H9 (cell line): ENCODE data around the gene LNPK. TPM values are rescaled to one million over a fixed set of nuclear protein-coding genes. Genes with fewer than 3 reads are reported as not detected.

Source experiments
- DNase-seq: peaks from one replicate; pipeline ENCODE4 v3.0.0-alpha.2; 2017
- H2AFZ ChIP-seq: one replicate; pipeline ENCODE4 v1.6.1; 2013; ENCODE audit warnings: mild to moderate bottlenecking, low read length, control low read depth, moderate library complexity
- H2AK5ac ChIP-seq: 2 replicates; pipeline ENCODE4 v1.6.1; 2013; ENCODE audit warnings: low read length, control low read depth, mixed read lengths; ENCODE audit not compliant: insufficient read length
- H2BK120ac ChIP-seq: one replicate; pipeline ENCODE4 v1.6.1; 2013; ENCODE audit warnings: low read depth, mild to moderate bottlenecking, low read length, control low read depth, inconsistent platforms; ENCODE audit not compliant: poor library complexity, severe bottlenecking
- H2BK12ac ChIP-seq: 2 replicates; pipeline ENCODE4 v1.6.1; 2013; ENCODE audit warnings: low read length, control low read depth, mixed read lengths, low read depth; ENCODE audit not compliant: insufficient read length
- H2BK15ac ChIP-seq: 2 replicates; pipeline ENCODE4 v1.6.1; 2013; ENCODE audit warnings: low read depth, low read length, control low read depth
- H2BK20ac ChIP-seq: one replicate; pipeline ENCODE4 v1.6.1; 2013; ENCODE audit warnings: low read depth, mild to moderate bottlenecking, low read length, control low read depth, inconsistent platforms; ENCODE audit not compliant: poor library complexity, severe bottlenecking
- H2BK5ac ChIP-seq: 2 replicates; pipeline ENCODE4 v1.6.1; 2013; ENCODE audit warnings: low read length, control low read depth, mixed read lengths; ENCODE audit not compliant: insufficient read length
- H3K14ac ChIP-seq: 2 replicates; pipeline ENCODE4 v1.6.1; 2013; ENCODE audit warnings: low read length, control low read depth; ENCODE audit not compliant: insufficient read depth
- H3K18ac ChIP-seq: 2 replicates; pipeline ENCODE4 v1.6.1; 2013; ENCODE audit warnings: low read depth, mild to moderate bottlenecking, mixed read lengths, low read length, control low read depth; ENCODE audit not compliant: insufficient read length
- H3K23ac ChIP-seq: 2 replicates; pipeline ENCODE4 v1.6.1; 2013; ENCODE audit warnings: low read length, control low read depth, mixed read lengths, low read depth; ENCODE audit not compliant: insufficient read length
- H3K23me2 ChIP-seq: 2 replicates; pipeline ENCODE4 v1.6.1; 2013; ENCODE audit warnings: low read depth, mild to moderate bottlenecking, mixed read lengths, low read length, control low read depth; ENCODE audit not compliant: insufficient read length, poor library complexity, severe bottlenecking
- H3K27ac ChIP-seq: 2 replicates; pipeline ENCODE4 v1.5.1; 2013; ENCODE audit warnings: low read length, control low read depth, mixed read lengths, low read depth; ENCODE audit not compliant: insufficient read length
- H3K27me3 ChIP-seq: 2 replicates; pipeline ENCODE4 v1.6.1; 2013; ENCODE audit warnings: low read length, control low read depth, inconsistent platforms; ENCODE audit not compliant: insufficient read depth
- H3K4ac ChIP-seq: 2 replicates; pipeline ENCODE4 v1.6.1; 2013; ENCODE audit warnings: low read depth, mild to moderate bottlenecking, control low read depth, inconsistent platforms, low read length, moderate library complexity
- H3K4me1 ChIP-seq: 2 replicates; pipeline ENCODE4 v1.6.1; 2013; ENCODE audit warnings: low read length, control low read depth, inconsistent platforms; ENCODE audit not compliant: insufficient read depth
- H3K4me2 ChIP-seq: 2 replicates; pipeline ENCODE4 v1.6.1; 2013; ENCODE audit warnings: low read length, control low read depth, mixed read lengths; ENCODE audit not compliant: insufficient read length, insufficient read depth
- H3K56ac ChIP-seq: 2 replicates; pipeline ENCODE4 v1.6.1; 2013; ENCODE audit warnings: low read depth, mild to moderate bottlenecking, mixed read lengths, low read length, control low read depth; ENCODE audit not compliant: insufficient read length
- H3K79me1 ChIP-seq: 2 replicates; pipeline ENCODE4 v1.6.1; 2013; ENCODE audit warnings: low read depth, mild to moderate bottlenecking, moderate library complexity, low read length, control low read depth, inconsistent platforms; ENCODE audit not compliant: insufficient read depth, poor library complexity, severe bottlenecking
- H3K79me2 ChIP-seq: 2 replicates; pipeline ENCODE4 v1.6.1; 2013; ENCODE audit warnings: low read length, control low read depth, inconsistent platforms; ENCODE audit not compliant: insufficient read depth
- H3K9ac ChIP-seq: 2 replicates; pipeline ENCODE4 v1.6.1; 2013; ENCODE audit warnings: low read length, control low read depth, mixed read lengths; ENCODE audit not compliant: insufficient read length; ENCODE audit errors: extremely low read depth
- H3K9me3 ChIP-seq: one replicate; pipeline ENCODE4 v1.6.1; 2013; ENCODE audit warnings: low read depth, low read length, inconsistent platforms; ENCODE audit not compliant: control insufficient read depth
- H3T11ph ChIP-seq: one replicate; pipeline ENCODE4 v1.6.1; 2013; ENCODE audit warnings: mild to moderate bottlenecking, low read length, control low read depth, inconsistent platforms
- H4K20me1 ChIP-seq: one replicate; pipeline ENCODE4 v1.6.1; 2013; ENCODE audit not compliant: control insufficient read depth, insufficient read length, insufficient read depth
- H4K5ac ChIP-seq: 2 replicates; pipeline ENCODE4 v1.6.1; 2013; ENCODE audit warnings: low read depth, mild to moderate bottlenecking, mixed read lengths, low read length, control low read depth; ENCODE audit not compliant: insufficient read length
- H4K8ac ChIP-seq: replicated peaks from 2 replicates; pipeline ENCODE4 v1.6.1; 2013; ENCODE audit warnings: low read length, control low read depth, mixed read lengths, low read depth; ENCODE audit not compliant: insufficient read length
- H4K91ac ChIP-seq: 2 replicates; pipeline ENCODE4 v1.6.1; 2013; ENCODE audit warnings: low read depth, mild to moderate bottlenecking, moderate library complexity, mixed read lengths, low read length, control low read depth; ENCODE audit not compliant: insufficient read length
- H3K27ac Mint-ChIP-seq, 3 experiments: 2 replicates in 2 of 3; 3 replicates in 1 of 3; pipeline ENCODE4 v1.8.0; 2020 to 2021; ENCODE audit warnings: mixed read lengths in 3 of 3, mild to moderate bottlenecking in 1 of 3, moderate library complexity in 1 of 3
- H3K27me3 Mint-ChIP-seq: 2 replicates; pipeline ENCODE4 v1.8.0; 2021; ENCODE audit warnings: low read depth, mild to moderate bottlenecking, moderate library complexity, mixed read lengths
- H3K36me3 Mint-ChIP-seq, 3 experiments: 2 replicates in 2 of 3; 3 replicates in 1 of 3; pipeline ENCODE4 v1.8.0; 2020 to 2021; ENCODE audit warnings: low read depth in 3 of 3, mixed read lengths in 3 of 3; ENCODE audit not compliant: insufficient read depth in 1 of 3
- H3K4me1 Mint-ChIP-seq, 2 experiments: 2 replicates each; pipeline ENCODE4 v1.8.0; 2020; ENCODE audit warnings: mixed read lengths in 2 of 2
- H3K4me3 Mint-ChIP-seq, 2 experiments: 2 replicates in 1 of 2; 3 replicates in 1 of 2; pipeline ENCODE4 v1.8.0; 2020 to 2021; ENCODE audit warnings: mild to moderate bottlenecking in 2 of 2, mixed read lengths in 2 of 2, moderate library complexity in 1 of 2
- H3K9me3 Mint-ChIP-seq, 2 experiments: 2 replicates in 1 of 2; 3 replicates in 1 of 2; pipeline ENCODE4 v1.8.0; 2020; ENCODE audit warnings: mild to moderate bottlenecking in 2 of 2, mixed read lengths in 2 of 2, moderate library complexity in 1 of 2
- WGBS: extraction: QIAGEN DNeasy Blood & Tissue Kit; methylation state at CpG from one replicate; pipeline ENCODE4 v1.1.7; 2013; ENCODE audit warnings: missing lambda C conversion rate, low lambda C conversion rate, mixed read lengths; ENCODE audit not compliant: insufficient read length; ENCODE audit errors: extremely low coverage; 5-methylcytosine and 5-hydroxymethylcytosine counted together
- total RNA-seq: library from RNA; stranded (reverse); gene quantifications from 2 replicates; pipeline ENCODE4 v1.2.1, GENCODE V29; 2021
- TF ChIP-seq, protein P1 (sequence below): fragments of 200-600 bp; sonication (generic); conservative IDR thresholded peaks from 3 replicates; pipeline ENCODE4 v1.8.0; 2021; ENCODE audit warnings: antibody characterized with exemption, mild to moderate bottlenecking

LNPK gene
- total RNA-seq, 1 experiment from 2014 or later = 8.5 TPM

DNA sequence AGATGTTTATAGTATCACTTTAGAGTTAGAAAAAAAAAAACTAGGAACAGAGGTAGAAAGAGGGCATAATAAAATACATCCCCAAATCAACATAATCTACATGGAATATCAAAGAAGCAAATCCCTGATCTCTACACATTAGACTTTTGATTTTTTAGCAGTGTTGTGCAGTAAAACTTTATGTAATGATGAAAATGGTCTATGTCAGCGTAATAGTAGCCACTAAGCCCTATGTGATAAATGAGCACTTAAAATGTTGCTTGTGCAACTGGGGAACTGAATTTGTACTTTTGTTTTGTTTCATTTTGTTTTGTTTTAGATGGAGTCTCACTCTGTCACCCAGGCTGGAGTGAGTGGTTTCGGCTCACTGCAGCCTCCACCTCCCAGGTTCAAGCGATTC is 36.3 kb downstream of the LNPK start:
- no peaks in the 10 kb centered on the region for H4K20me1 ChIP-seq
- WGBS = no CpG with 5 or more reads among the region's 3 CpGs

More for the DNA sequence above, 36.3 kb downstream of the LNPK start:
- H3K9me3 Mint-ChIP-seq = peaks cover 10 to 13% of the 10 kb centered on the region in 2 experiments; a peak in 4 of 5 replicates
- no peak for DNase-seq
- no peak overlapping the region for H3K18ac ChIP-seq
- no peak overlapping the region for H3K23ac ChIP-seq
- no peak overlapping the region for H3K56ac ChIP-seq
- H3K4me1 Mint-ChIP-seq = no peaks in the 10 kb centered on the region
- peaks cover 10 to 18% (median 17%) of the 10 kb centered on the region in 3 experiments for H3K36me3 Mint-ChIP-seq
- H2AFZ ChIP-seq = no peak overlapping the region
- no peaks in the 10 kb centered on the region for H3K4me1 ChIP-seq
- no peak overlapping the region for H2BK15ac ChIP-seq
- H3K27me3 Mint-ChIP-seq = no peaks in the 10 kb centered on the region
- H3K4me3 Mint-ChIP-seq = no peak overlapping the region
- H4K8ac ChIP-seq = no peak overlapping the region
- TF ChIP-seq, protein P1, sequence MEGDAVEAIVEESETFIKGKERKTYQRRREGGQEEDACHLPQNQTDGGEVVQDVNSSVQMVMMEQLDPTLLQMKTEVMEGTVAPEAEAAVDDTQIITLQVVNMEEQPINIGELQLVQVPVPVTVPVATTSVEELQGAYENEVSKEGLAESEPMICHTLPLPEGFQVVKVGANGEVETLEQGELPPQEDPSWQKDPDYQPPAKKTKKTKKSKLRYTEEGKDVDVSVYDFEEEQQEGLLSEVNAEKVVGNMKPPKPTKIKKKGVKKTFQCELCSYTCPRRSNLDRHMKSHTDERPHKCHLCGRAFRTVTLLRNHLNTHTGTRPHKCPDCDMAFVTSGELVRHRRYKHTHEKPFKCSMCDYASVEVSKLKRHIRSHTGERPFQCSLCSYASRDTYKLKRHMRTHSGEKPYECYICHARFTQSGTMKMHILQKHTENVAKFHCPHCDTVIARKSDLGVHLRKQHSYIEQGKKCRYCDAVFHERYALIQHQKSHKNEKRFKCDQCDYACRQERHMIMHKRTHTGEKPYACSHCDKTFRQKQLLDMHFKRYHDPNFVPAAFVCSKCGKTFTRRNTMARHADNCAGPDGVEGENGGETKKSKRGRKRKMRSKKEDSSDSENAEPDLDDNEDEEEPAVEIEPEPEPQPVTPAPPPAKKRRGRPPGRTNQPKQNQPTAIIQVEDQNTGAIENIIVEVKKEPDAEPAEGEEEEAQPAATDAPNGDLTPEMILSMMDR = no peak
- no peak overlapping the region for H2BK20ac ChIP-seq
- no peak overlapping the region for H3K27ac Mint-ChIP-seq
- H3K79me2 ChIP-seq = no peaks in the 10 kb centered on the region
- no peaks in the 10 kb centered on the region for H3K23me2 ChIP-seq
- H3K9ac ChIP-seq = no peak overlapping the region
- H2BK120ac ChIP-seq = no peak overlapping the region
- H3K14ac ChIP-seq = no peak overlapping the region
- no peak overlapping the region for H3K27ac ChIP-seq
- no peak overlapping the region for H3K4me2 ChIP-seq
- no peak overlapping the region for H4K91ac ChIP-seq
- no peaks in the 10 kb centered on the region for H3K79me1 ChIP-seq
- no peaks in the 10 kb centered on the region for H3K9me3 ChIP-seq
- H3T11ph ChIP-seq = no peak overlapping the region
- no peak overlapping the region for H3K4ac ChIP-seq
- H2BK5ac ChIP-seq = no peak overlapping the region
- no peaks in the 10 kb centered on the region for H3K27me3 ChIP-seq
- no peak overlapping the region for H4K5ac ChIP-seq
- H2AK5ac ChIP-seq = no peak overlapping the region
- H2BK12ac ChIP-seq = no peak overlapping the region
